Ascending aorta (tissue), 2 donors: ENCODE results near the gene NXF1. TPM values are rescaled to one million over a fixed set of nuclear protein-coding genes. Genes with fewer than 3 reads are reported as not detected.
"Not testable (repeated sequence)": the region's sequence is repeated elsewhere in the genome, so short reads cannot be mapped to it uniquely, and the experiment has no call there.

Experiments
- DNase-seq, 2 donors: peaks; one replicate each; pipeline ENCODE4 v3.0.0-alpha.2; 2019; ENCODE audit warnings: low spot score in 2 of 2
- H3K27ac ChIP-seq, 2 donors: fragments of 200-600 bp; sonication (generic); one replicate each; pipeline ENCODE4 v1.5.1; 2016 to 2017; ENCODE audit warnings: mild to moderate bottlenecking in 1 of 2
- H3K27me3 ChIP-seq: fragments of 200-600 bp; sonication (generic); one replicate; pipeline ENCODE4 v1.5.1; 2017
- H3K36me3 ChIP-seq, 2 donors: fragments of 200-600 bp; sonication (generic); one replicate each; pipeline ENCODE4 v1.5.1; 2016
- H3K4me1 ChIP-seq, 2 donors: fragments of 200-600 bp; sonication (generic); one replicate each; pipeline ENCODE4 v1.5.1; 2016 to 2017; ENCODE audit warnings: mild to moderate bottlenecking in 1 of 2
- H3K4me3 ChIP-seq, 2 donors: fragments of 200-600 bp; sonication (generic); one replicate each; pipeline ENCODE4 v1.5.1; 2016 to 2017; ENCODE audit warnings: mild to moderate bottlenecking in 1 of 2
- H3K9me3 ChIP-seq, 2 donors: fragments of 200-600 bp; sonication (generic); one replicate each; pipeline ENCODE4 v1.5.1; 2016
- CTCF ChIP-seq, 3 experiments: fragments of 200-600 bp in 2 of 3; fragments of 450-650 bp in 1 of 3; sonication (generic) in 2 of 3; IDR thresholded peaks; one replicate each; pipeline ENCODE4 v1.5.1; 2016 to 2019; ENCODE audit warnings: antibody characterized with exemption in 3 of 3, mild to moderate bottlenecking in 1 of 3, moderate library complexity in 1 of 3
- intact Hi-C: fragments of 100-400 bp; cut with DNase I; formaldehyde crosslinking; loops from one replicate; pipeline ENCODE4 v1.15.1; 2023
- total RNA-seq: library from RNA; depleted of rRNA; stranded (reverse); fragments of >200 nt; gene quantifications from one replicate; pipeline ENCODE4 v1.1.0, GENCODE V29; 2016

The NXF1 gene
- total RNA-seq, 1 donor from 2014 or later = 41.8 TPM

- DNase-seq = no peak
- no peak overlapping the region for H3K4me3 ChIP-seq
- intact Hi-C loops = loop anchor here (5.0 kb wide), 1 partner anchor 296 kb away; the partner anchor contains the start of gene AHNAK
- peaks cover 1 to 10% of the 10 kb centered on the region in 2 donors for H3K4me1 ChIP-seq
- no peaks in the 10 kb centered on the region for H3K36me3 ChIP-seq
- H3K27me3 ChIP-seq = no peaks in the 10 kb centered on the region
- no peak for TF ChIP-seq CTCF (IDR thresholded peaks at IDR 0.05)
- peak overlapping the region in 1 of 2 donors; percentile 95 for H3K27ac ChIP-seq
- H3K9me3 ChIP-seq = no peaks in the 10 kb centered on the region
Measured at GRCh38 chr11:62843466-62843865, 38.2 kb upstream of the NXF1 start.

GRCh38 chr11:62842891-62843290, 37.7 kb upstream of the NXF1 start:
- intact Hi-C loops = loop anchor here (1.0 to 5.0 kb wide), 3 partner anchors 12 to 296 kb away; partner anchors contain the start of genes AHNAK and SLC3A2
- DNase-seq = not testable (repeated sequence)

GRCh38 chr11:62842171-62842741, 37.0 kb upstream of the NXF1 start:
- no peaks in the 10 kb centered on the region for H3K27me3 ChIP-seq
- H3K4me1 ChIP-seq = peaks cover 6 to 13% of the 10 kb centered on the region in 2 donors
- DNase-seq = peak in 1 of 2 donors; percentile 75
- no peak for TF ChIP-seq CTCF (IDR thresholded peaks at IDR 0.05)
- peak overlapping the region; percentile 93 to 95 for H3K27ac ChIP-seq
- H3K9me3 ChIP-seq = no peaks in the 10 kb centered on the region
- peak overlapping the region; percentile 50 to 79 for H3K4me3 ChIP-seq
- intact Hi-C loops = loop anchor here (1.0 to 5.0 kb wide), 3 partner anchors 13 to 295 kb away; partner anchors contain the start of genes AHNAK and SLC3A2
- no peaks in the 10 kb centered on the region for H3K36me3 ChIP-seq

More at GRCh38 chr11:62842891-62843290, 37.7 kb upstream of the NXF1 start:
- peaks cover 6 to 13% of the 10 kb centered on the region in 2 donors for H3K4me1 ChIP-seq
- H3K27ac ChIP-seq = peak overlapping the region; percentile 93 to 95
- peak overlapping the region in 1 of 2 donors; percentile 79 for H3K4me3 ChIP-seq
- H3K36me3 ChIP-seq, H3K27me3 ChIP-seq, H3K9me3 ChIP-seq: not testable (repeated sequence)

GRCh38 chr11:62841361-62842170, 36.3 kb upstream of the NXF1 start:
- peak; percentile 59 to 94 for DNase-seq
- peaks cover 6 to 13% of the 10 kb centered on the region in 2 donors for H3K4me1 ChIP-seq
- no peaks in the 10 kb centered on the region for H3K27me3 ChIP-seq
- H3K4me3 ChIP-seq = peak overlapping the region; percentile 79 to 80
- intact Hi-C loops = loop anchor here (1.0 to 5.0 kb wide), 5 partner anchors 14 to 294 kb away; partner anchors contain the start of genes AHNAK, SLC3A2 and TAF6L
- H3K27ac ChIP-seq = peak overlapping the region; percentile 93 to 95
- TF ChIP-seq CTCF (IDR thresholded peaks at IDR 0.05) = no peak
- no peaks in the 10 kb centered on the region for H3K36me3 ChIP-seq
- no peaks in the 10 kb centered on the region for H3K9me3 ChIP-seq

GRCh38 chr11:62840721-62841360, 35.6 kb upstream of the NXF1 start:
- H3K27ac ChIP-seq = peak overlapping the region; percentile 93 to 95
- peak overlapping the region; percentile 79 to 80 for H3K4me3 ChIP-seq
- DNase-seq = peak; percentile 49 to 91
- H3K4me1 ChIP-seq = peaks cover 6 to 13% of the 10 kb centered on the region in 2 donors
- H3K36me3 ChIP-seq, H3K9me3 ChIP-seq, H3K27me3 ChIP-seq: not testable (repeated sequence)
- intact Hi-C loops = loop anchor here (2.0 to 5.0 kb wide), 3 partner anchors 50 to 294 kb away; partner anchors contain the start of genes AHNAK and TAF6L
